HCT116 (cell line): ENCODE measurements around the gene GPR146. TPM values are rescaled to one million over a fixed set of nuclear protein-coding genes. Genes with fewer than 3 reads are reported as not detected.

ENCODE experiments used
- ATAC-seq: fragments of 200-7000 bp; cut with Tn5 transposase; 2 replicates; pipeline ENCODE4 v1.9.1; 2020; ENCODE audit warnings: mild to moderate bottlenecking, moderate library complexity
- BruUV-seq: library from RNA; stranded (reverse); fragments of 400-500 nt; replicated peaks from 2 replicates; lab custom pipeline; 2021; lab: Mats Ljungman, UMichigan
- CTCF ChIA-PET: fragments of 300-600 bp; sonication (Branson Sonifier 250); formaldehyde crosslinking; loops from one replicate; lab custom pipeline; 2021; ENCODE audit warnings: antibody characterized with exemption; lab: Charles Lee
- POLR2A ChIA-PET: fragments of 300-600, 350-600 bp; sonication (Branson Sonifier 250); formaldehyde crosslinking; loops from one replicate; lab custom pipeline; 2021; ENCODE audit warnings: antibody characterized with exemption; lab: Charles Lee
- RAD21 ChIA-PET, 2 experiments: fragments of 300-600 bp; sonication (Branson Sonifier 250); formaldehyde crosslinking; loops; one replicate each; lab custom pipeline; 2023; ENCODE audit warnings: low total read pairs in 2 of 2; ENCODE audit not compliant: uncharacterized antibody in 2 of 2, unreplicated experiment in 2 of 2, low non-redundant PET in 1 of 2; lab: Charles Lee
- DNase-seq: peaks from one replicate; pipeline ENCODE4 v3.0.0-alpha.2; 2010; ENCODE audit warnings: low read depth, low spot score
- H2AFZ ChIP-seq: fragments of 200-600 bp; shearing (Covaris generic), sonication (generic); 2 replicates; pipeline ENCODE4 v1.6.1; 2017; ENCODE audit warnings: low read depth, mixed run types, mixed read lengths, antibody characterized with exemption, low read length; ENCODE audit not compliant: poor library complexity, severe bottlenecking
- H3K27ac ChIP-seq: 2 replicates; pipeline ENCODE4 v1.5.1; 2012; ENCODE audit warnings: low read depth, low read length
- H3K27me3 ChIP-seq: fragments of 200-600 bp; sonication (generic); 2 replicates; pipeline ENCODE4 v1.6.1; 2016; ENCODE audit warnings: mixed run types, low read length, mixed read lengths; ENCODE audit not compliant: insufficient read depth
- H3K36me3 ChIP-seq, 2 experiments: fragments of 200-500 bp in 1 of 2; fragments of 200-600 bp in 1 of 2; sonication (Bioruptor generic) in 1 of 2; sonication (generic) in 1 of 2; 2 replicates each; pipeline versions ENCODE4 v1.5.1 to v1.6.1; 2014 to 2016; ENCODE audit warnings: low read length in 2 of 2, inconsistent platforms in 1 of 2, mixed read lengths in 1 of 2, mixed run types in 1 of 2; ENCODE audit not compliant: insufficient read depth in 2 of 2, control insufficient read depth in 1 of 2
- H3K4me1 ChIP-seq, 2 experiments: fragments of 200-600 bp in 1 of 2; sonication (generic) in 1 of 2; 2 replicates each; pipeline versions ENCODE4 v1.5.1 to v1.6.1; 2012 to 2017; ENCODE audit warnings: low read length in 2 of 2, inconsistent platforms in 1 of 2, mild to moderate bottlenecking in 1 of 2, mixed read lengths in 1 of 2, mixed run types in 1 of 2, moderate library complexity in 1 of 2; ENCODE audit not compliant: insufficient read depth in 2 of 2, control insufficient read depth in 1 of 2
- H3K4me2 ChIP-seq: fragments of 200-600 bp; sonication (generic); 2 replicates; pipeline ENCODE4 v1.6.1; 2017; ENCODE audit warnings: mixed run types, low read length, mixed read lengths
- H3K4me3 ChIP-seq, 2 experiments: fragments of 200-600 bp in 1 of 2; sonication (generic) in 1 of 2; replicated peaks in 1 of 2; 2 replicates each; pipeline ENCODE4 v1.5.1; 2011 to 2016; ENCODE audit warnings: low read length in 2 of 2, control low read depth in 1 of 2, low read depth in 1 of 2, mild to moderate bottlenecking in 1 of 2, mixed read lengths in 1 of 2, mixed run types in 1 of 2
- H3K79me2 ChIP-seq: fragments of 200-600 bp; sonication (generic); 2 replicates; pipeline ENCODE4 v1.6.1; 2017; ENCODE audit warnings: mild to moderate bottlenecking, mixed run types, low read length, moderate library complexity, mixed read lengths; ENCODE audit not compliant: insufficient read depth
- H3K9ac ChIP-seq: fragments of 200-600 bp; sonication (generic); 2 replicates; pipeline ENCODE4 v1.6.1; 2016; ENCODE audit warnings: low read length, mixed read lengths
- H3K9me2 ChIP-seq: fragments of 200-600 bp; sonication (generic), shearing (Covaris generic); 2 replicates; pipeline ENCODE4 v1.6.1; 2017; ENCODE audit warnings: mixed run types, mild to moderate bottlenecking, moderate library complexity; ENCODE audit not compliant: insufficient read depth
- H3K9me3 ChIP-seq, 2 experiments: fragments of 200-500 bp in 1 of 2; fragments of 200-600 bp in 1 of 2; sonication (Bioruptor generic) in 1 of 2; sonication (generic) in 1 of 2; 2 replicates each; pipeline ENCODE4 v1.6.1; 2014 to 2017; ENCODE audit warnings: low read length in 2 of 2, mixed read lengths in 2 of 2, inconsistent platforms in 1 of 2, low read depth in 1 of 2, mild to moderate bottlenecking in 1 of 2, mixed run types in 1 of 2, moderate library complexity in 1 of 2; ENCODE audit not compliant: control insufficient read depth in 1 of 2, insufficient read depth in 1 of 2
- H4K20me1 ChIP-seq: fragments of 200-600 bp; sonication (generic), shearing (Covaris generic); 2 replicates; pipeline ENCODE4 v1.6.1; 2017; ENCODE audit warnings: mixed run types, mild to moderate bottlenecking, moderate library complexity; ENCODE audit not compliant: insufficient read depth
- ATF3 ChIP-seq: IDR thresholded peaks from 2 replicates; pipeline ENCODE4 v1.6.1; 2012
- CBX3 ChIP-seq: IDR thresholded peaks from 2 replicates; pipeline ENCODE4 v1.6.1; 2012; ENCODE audit warnings: low read depth
- CEBPB ChIP-seq: IDR thresholded peaks from 2 replicates; pipeline ENCODE4 v1.6.1; 2012; ENCODE audit warnings: low read depth
- ELF1 ChIP-seq: IDR thresholded peaks from 2 replicates; pipeline ENCODE4 v1.6.1; 2012; ENCODE audit warnings: low read depth, borderline replicate concordance
- FOSL1 ChIP-seq: IDR thresholded peaks from 2 replicates; pipeline ENCODE4 v1.6.1; 2012; ENCODE audit warnings: low read depth
- JUND ChIP-seq: IDR thresholded peaks from 2 replicates; pipeline ENCODE4 v1.6.1; 2012
- POLR2A ChIP-seq: IDR thresholded peaks from 2 replicates; pipeline ENCODE4 v1.7.0; 2011; ENCODE audit warnings: borderline replicate concordance; ENCODE audit not compliant: insufficient read depth, insufficient read length; ENCODE audit errors: extremely low read depth
- POLR2AphosphoS5 ChIP-seq: IDR thresholded peaks from 2 replicates; pipeline ENCODE4 v1.6.1; 2011; ENCODE audit warnings: mild to moderate bottlenecking, low read depth, low read length, moderate library complexity
- RAD21 ChIP-seq: IDR thresholded peaks from 2 replicates; pipeline ENCODE4 v1.6.1; 2012; ENCODE audit warnings: low read depth, mild to moderate bottlenecking
- REST ChIP-seq: IDR thresholded peaks from 2 replicates; pipeline ENCODE4 v1.6.1; 2012; ENCODE audit warnings: low read depth
- SIN3A ChIP-seq: IDR thresholded peaks from 2 replicates; pipeline ENCODE4 v1.6.1; 2012; ENCODE audit warnings: low read depth
- SRF ChIP-seq: IDR thresholded peaks from 2 replicates; pipeline ENCODE4 v1.6.1; 2012; ENCODE audit warnings: low read depth
- TCF7L2 ChIP-seq: IDR thresholded peaks from 2 replicates; pipeline ENCODE4 v1.7.0; 2011; ENCODE audit warnings: borderline replicate concordance, inconsistent platforms; ENCODE audit not compliant: insufficient read depth, insufficient read length; ENCODE audit errors: extremely low read depth
- ZBTB33 ChIP-seq: IDR thresholded peaks from 2 replicates; pipeline ENCODE4 v1.6.1; 2011; ENCODE audit warnings: mild to moderate bottlenecking, low read length, moderate library complexity; ENCODE audit not compliant: insufficient replicate concordance; ENCODE audit errors: extremely low read depth
- ZFX ChIP-seq: fragments of 450-650 bp; IDR thresholded peaks from 2 replicates; pipeline ENCODE4 v1.6.1; 2017
- intact Hi-C: fragments of 100-400 bp; cut with micrococcal nuclease; formaldehyde crosslinking; loops from 2 replicates; pipeline ENCODE4 v1.10.0; 2022
- total RNA-seq: library from RNA; stranded (reverse); gene quantifications from one replicate; pipeline ENCODE4 v1.2.1, GENCODE V29; 2021; ENCODE audit not compliant: unreplicated experiment

The GPR146 gene
- total RNA-seq, 1 experiment from 2014 or later, result 2.4 TPM

- Histone ChIP-seq H3K27me3 (no peaks in the 10 kb centered on the region), H3K4me2 (no peak overlapping the region), H3K79me2 (no peaks in the 10 kb centered on the region), H3K9ac (no peak overlapping the region), H3K4me1 (0 out of 4 replicates have a peak, but pooled peaks cover 0 to 2% of the 10 kb centered on the region in 2 experiments), H4K20me1 (no peaks in the 10 kb centered on the region), H3K27ac (no peak overlapping the region), H3K9me3 (peaks cover 0 to 4% of the 10 kb centered on the region in 2 experiments; a peak in 1 of 4 replicates), H3K9me2 (no peaks in the 10 kb centered on the region), H3K36me3 (no peaks in the 10 kb centered on the region), H2AFZ (no peak overlapping the region), H3K4me3 (no peak overlapping the region)
- ChIA-PET RAD21 (no interaction called here), CTCF (interaction anchor here (1.1 kb wide), 1 partner anchor 76 kb away, joined by 5 read pairs; no protein-coding TSS in a partner anchor), POLR2A (no interaction called here)
- ATAC-seq (no peak), DNase-seq (no peak)
- intact Hi-C loops, result loop anchor here (10.0 kb wide), 1 partner anchor 164 kb away; no protein-coding TSS in a partner anchor
- TF ChIP-seq CBX3 (no peak), ZFX (no peak), TCF7L2 (no peak)
- no TSS peak for BruUV-seq
These were observed 24.3 kb downstream of the GPR146 start for GRCh38 chr7:1068619-1069018.

GRCh38 chr7:1070544-1071011 is 26.2 kb downstream of the GPR146 start:
- Histone ChIP-seq H3K9ac (no peak overlapping the region), H2AFZ (no peak overlapping the region), H3K27ac (no peak overlapping the region), H3K27me3 (no peaks in the 10 kb centered on the region), H3K9me2 (no peaks in the 10 kb centered on the region), H4K20me1 (no peaks in the 10 kb centered on the region), H3K4me1 (0 out of 4 replicates have a peak, but pooled peaks cover 0 to 1% of the 10 kb centered on the region in 2 experiments), H3K79me2 (no peaks in the 10 kb centered on the region), H3K36me3 (no peaks in the 10 kb centered on the region), H3K9me3 (peaks cover 0 to 4% of the 10 kb centered on the region in 2 experiments; a peak in 1 of 4 replicates), H3K4me3 (no peak overlapping the region), H3K4me2 (no peak overlapping the region)
- ChIA-PET RAD21 (interaction anchor here in 1 of 2 experiments (0.6 kb wide), 1 partner anchor 107 kb away, joined by 6 read pairs; no protein-coding TSS in a partner anchor), POLR2A (no interaction called here), CTCF (no interaction called here)
- no peak for TF ChIP-seq CEBPB
- no peak for TF ChIP-seq POLR2A
- TF ChIP-seq ELF1, result no peak
- TF ChIP-seq SRF, result no peak
- no peak for TF ChIP-seq FOSL1
- TF ChIP-seq POLR2AphosphoS5, result no peak
- TF ChIP-seq ATF3, result no peak
- TF ChIP-seq ZBTB33, result no peak
- no peak for TF ChIP-seq ZFX
- no peak for TF ChIP-seq RAD21
- no peak for TF ChIP-seq SIN3A
- no peak for TF ChIP-seq JUND
- no peak for TF ChIP-seq REST
- ATAC-seq, result no peak
- intact Hi-C loops, result no loop called here
- no peak for DNase-seq
- no TSS peak for BruUV-seq
